ENCODE results near the gene EGFR. TPM values are rescaled to one million over a fixed set of nuclear protein-coding genes. Genes with fewer than 3 reads are reported as not detected.

Gene EGFR
- total RNA-seq, 1 donor from 2014 or later, result 12.8 TPM

GRCh38 chr7:55202150-55202913 lies 183.5 kb downstream of the EGFR start:
- no peak for DNase-seq
- no peaks in the 10 kb centered on the region for H3K36me3 Mint-ChIP-seq (ENCODE audit: unreplicated experiment)
- H3K27ac Mint-ChIP-seq (ENCODE audit: unreplicated experiment), result no peak overlapping the region
- no peaks in the 10 kb centered on the region for H3K27me3 Mint-ChIP-seq (ENCODE audit: unreplicated experiment)
- TF ChIP-seq CTCF (IDR thresholded peaks at IDR 0.05; ENCODE audit: partially characterized antibody, unreplicated experiment), result no peak
- no peak overlapping the region for H3K4me3 Mint-ChIP-seq (ENCODE audit: unreplicated experiment)
- H3K4me1 Mint-ChIP-seq (ENCODE audit: low read depth, unreplicated experiment), result no peaks in the 10 kb centered on the region
- H3K9me3 Mint-ChIP-seq (ENCODE audit: unreplicated experiment), result peaks cover 2% of the 10 kb centered on the region

GRCh38 chr7:55203300-55203699 lies 184.5 kb downstream of the EGFR start:
- no peak for DNase-seq
- Mint-ChIP-seq H3K9me3 (ENCODE audit: unreplicated experiment) (peaks cover 2% of the 10 kb centered on the region), H3K4me3 (ENCODE audit: unreplicated experiment) (no peak overlapping the region), H3K36me3 (ENCODE audit: unreplicated experiment) (no peaks in the 10 kb centered on the region), H3K27ac (ENCODE audit: unreplicated experiment) (no peak overlapping the region), H3K4me1 (ENCODE audit: low read depth, unreplicated experiment) (no peaks in the 10 kb centered on the region), H3K27me3 (ENCODE audit: unreplicated experiment) (no peaks in the 10 kb centered on the region)
- no peak for TF ChIP-seq CTCF (IDR thresholded peaks at IDR 0.05; ENCODE audit: partially characterized antibody, unreplicated experiment)

- H3K27me3 Mint-ChIP-seq (ENCODE audit: unreplicated experiment), result no peaks in the 10 kb centered on the region
- no peaks in the 10 kb centered on the region for H3K9me3 Mint-ChIP-seq (ENCODE audit: unreplicated experiment)
- no peak for DNase-seq
- H3K36me3 Mint-ChIP-seq (ENCODE audit: unreplicated experiment), result no peaks in the 10 kb centered on the region
- no peak overlapping the region for H3K27ac Mint-ChIP-seq (ENCODE audit: unreplicated experiment)
- H3K4me1 Mint-ChIP-seq (ENCODE audit: low read depth, unreplicated experiment), result no peaks in the 10 kb centered on the region
- no peak overlapping the region for H3K4me3 Mint-ChIP-seq (ENCODE audit: unreplicated experiment)
- no peak for TF ChIP-seq CTCF (IDR thresholded peaks at IDR 0.05; ENCODE audit: partially characterized antibody, unreplicated experiment)
These were observed 186.5 kb downstream of the EGFR start for GRCh38 chr7:55205124-55205955.

- Mint-ChIP-seq H3K36me3 (ENCODE audit: unreplicated experiment) (no peaks in the 10 kb centered on the region), H3K27me3 (ENCODE audit: unreplicated experiment) (no peaks in the 10 kb centered on the region), H3K4me3 (ENCODE audit: unreplicated experiment) (no peak overlapping the region), H3K27ac (ENCODE audit: unreplicated experiment) (no peak overlapping the region), H3K4me1 (ENCODE audit: low read depth, unreplicated experiment) (no peaks in the 10 kb centered on the region), H3K9me3 (ENCODE audit: unreplicated experiment) (no peaks in the 10 kb centered on the region)
- no peak for DNase-seq
- no peak for TF ChIP-seq CTCF (IDR thresholded peaks at IDR 0.05; ENCODE audit: partially characterized antibody, unreplicated experiment)
These were observed 187.6 kb downstream of the EGFR start for GRCh38 chr7:55206235-55207029.
